KOPT-K1 (cell line): ENCODE data around the gene TMEM117.

ENCODE experiments used
- H3K27ac ChIP-seq: fragments of 200-600 bp; sonication (generic); 2 replicates; pipeline ENCODE4 v1.5.1; 2016; ENCODE audit warnings: antibody characterized with exemption, mild to moderate bottlenecking, low read depth, low read length; ENCODE audit not compliant: poor library complexity, severe bottlenecking
- H3K36me3 ChIP-seq: fragments of 200-600 bp; sonication (generic); 2 replicates; pipeline ENCODE4 v1.5.1; 2017; ENCODE audit warnings: antibody characterized with exemption, mild to moderate bottlenecking, low read length, moderate library complexity; ENCODE audit not compliant: insufficient read depth
- H3K9me3 ChIP-seq: fragments of 200-600 bp; sonication (generic); 2 replicates; pipeline ENCODE4 v1.5.1; 2017; ENCODE audit warnings: antibody characterized with exemption, low read length, mild to moderate bottlenecking; ENCODE audit not compliant: insufficient read depth, poor library complexity, severe bottlenecking

TMEM117 gene

DNA sequence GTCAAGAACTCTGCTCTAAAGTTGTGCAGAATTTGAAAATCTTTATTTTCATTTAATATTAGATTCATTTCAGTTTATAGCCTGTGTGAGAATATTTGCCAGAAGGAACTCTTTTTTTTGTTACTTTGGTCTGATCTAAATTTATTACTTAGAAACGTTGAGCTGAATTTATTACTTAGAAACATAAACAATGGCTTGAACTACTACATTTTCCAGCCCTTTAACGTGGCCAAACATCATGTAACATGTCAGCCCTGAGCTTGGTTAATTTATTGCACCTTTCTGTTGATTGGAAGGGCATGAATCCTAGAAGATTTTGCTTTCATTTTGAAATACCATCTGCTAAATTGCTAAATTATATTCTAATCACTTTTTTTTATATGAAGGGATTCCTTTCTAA is 241.4 kb downstream of the TMEM117 start:
- H3K9me3 ChIP-seq = no peaks in the 10 kb centered on the region
- no peaks in the 10 kb centered on the region for H3K36me3 ChIP-seq
- no peak overlapping the region for H3K27ac ChIP-seq

DNA sequence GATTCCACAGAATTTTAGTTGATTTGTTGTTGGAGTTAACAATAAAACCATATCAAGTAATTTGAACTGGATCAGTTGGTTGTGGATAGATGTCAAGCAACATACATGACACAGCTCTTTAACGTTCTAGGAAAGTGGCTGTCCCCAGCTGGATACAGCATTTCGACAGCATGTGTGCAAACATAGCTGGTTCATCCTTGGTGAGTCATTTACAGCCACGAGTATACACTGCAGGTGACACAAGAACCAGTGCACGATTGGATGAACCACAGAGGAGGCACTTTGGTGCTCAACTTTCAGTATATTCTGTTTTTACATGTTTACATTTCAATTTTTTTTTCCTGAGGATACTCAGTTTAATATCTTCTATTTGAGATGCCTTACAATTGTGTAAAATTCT is 242.4 kb downstream of the TMEM117 start:
- Histone ChIP-seq H3K36me3 (no peaks in the 10 kb centered on the region), H3K9me3 (no peaks in the 10 kb centered on the region), H3K27ac (no peak overlapping the region)

DNA sequence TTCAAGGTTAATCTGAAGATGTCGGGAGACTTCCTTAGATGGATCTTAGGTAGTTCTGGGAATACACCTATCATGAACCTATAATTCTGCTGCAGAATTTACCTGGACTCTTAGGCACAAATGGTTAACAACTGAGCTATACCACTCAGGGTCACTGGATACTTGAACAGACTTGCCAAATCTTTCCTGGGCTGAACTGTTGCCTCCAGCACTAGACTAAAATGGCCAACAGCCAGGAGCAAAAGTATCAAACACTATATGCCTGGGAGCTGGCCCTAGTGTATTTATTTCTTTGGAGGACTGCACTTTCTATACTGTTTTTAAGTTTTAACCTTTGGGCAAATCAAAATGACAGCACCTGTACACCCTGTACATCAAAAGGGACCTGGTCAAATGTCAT is 252.8 kb downstream of the TMEM117 start:
- H3K27ac ChIP-seq = no peak overlapping the region
- peaks cover 4% of the 10 kb centered on the region for H3K9me3 ChIP-seq
- H3K36me3 ChIP-seq = no peaks in the 10 kb centered on the region

DNA sequence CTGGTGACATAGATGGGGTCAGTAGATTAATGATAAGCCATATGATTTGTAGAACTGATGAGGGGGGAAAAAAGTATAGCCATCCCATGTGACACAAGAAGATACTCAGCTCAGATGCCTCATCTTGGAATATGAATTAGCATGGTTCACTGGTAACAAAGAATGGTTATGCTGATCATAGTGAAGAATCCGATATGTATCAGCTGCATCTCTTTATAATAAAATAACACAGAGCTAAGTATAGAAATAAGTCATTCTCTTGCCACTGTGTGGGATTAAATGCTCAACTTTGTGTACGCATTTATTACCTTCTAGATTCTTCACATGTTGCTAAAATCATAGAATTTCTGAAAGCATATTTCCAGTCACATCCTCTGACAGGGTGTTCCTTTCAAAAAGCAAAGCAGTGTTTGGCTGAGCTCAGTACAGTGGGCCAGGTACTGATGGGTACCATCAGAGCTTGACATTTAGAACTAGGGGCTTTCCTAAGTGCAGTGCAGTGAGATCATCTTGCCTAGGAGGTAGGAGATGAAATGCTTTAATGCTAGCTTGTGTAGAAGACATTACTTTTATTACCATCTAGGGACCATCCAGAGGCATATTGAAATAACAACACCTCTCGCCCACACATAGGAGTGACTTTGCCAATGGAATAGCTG is 256.2 kb downstream of the TMEM117 start:
- H3K27ac ChIP-seq = no peak overlapping the region
- H3K9me3 ChIP-seq = peaks cover 4% of the 10 kb centered on the region
- no peaks in the 10 kb centered on the region for H3K36me3 ChIP-seq

DNA sequence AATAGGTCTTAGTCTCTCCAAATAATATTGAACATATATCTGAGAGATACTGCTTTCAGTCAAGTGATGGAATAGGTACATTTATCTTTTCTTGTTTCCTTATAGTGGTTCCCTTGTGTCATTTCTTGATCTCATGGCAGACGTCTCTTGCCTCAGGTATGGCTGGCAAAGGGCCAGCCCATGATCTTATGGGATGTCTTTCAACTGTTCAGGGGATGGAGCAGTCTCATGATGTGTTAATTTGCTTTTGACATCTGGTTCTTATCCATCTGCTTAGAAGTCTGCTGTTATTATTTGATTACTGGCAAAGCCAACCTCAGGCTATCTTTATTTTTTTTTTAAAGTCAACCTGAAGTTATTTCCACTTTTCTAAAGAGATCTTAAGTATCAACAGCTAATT is 262.9 kb downstream of the TMEM117 start:
- no peak overlapping the region for H3K27ac ChIP-seq
- H3K9me3 ChIP-seq = no peaks in the 10 kb centered on the region

DNA sequence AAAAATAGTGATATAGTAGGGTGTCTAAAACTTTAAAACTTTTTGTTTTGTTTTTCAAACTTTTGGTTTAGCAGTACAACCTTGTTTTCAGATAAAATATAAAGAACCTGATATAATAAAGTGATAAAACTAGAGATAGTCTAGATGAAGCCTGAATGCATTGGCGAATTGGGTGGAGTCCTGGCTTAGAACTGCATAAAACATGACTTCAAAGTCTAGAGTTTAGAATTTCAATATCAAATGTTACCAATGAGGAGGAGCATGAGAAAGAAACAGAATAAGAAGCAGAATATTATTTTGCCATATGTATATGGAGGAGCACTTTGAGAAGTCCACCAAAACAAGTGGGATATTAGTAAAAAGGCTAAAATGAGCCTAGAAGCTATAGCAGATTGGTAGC is 263.6 kb downstream of the TMEM117 start:
- Histone ChIP-seq H3K27ac (no peak overlapping the region), H3K36me3 (no peaks in the 10 kb centered on the region), H3K9me3 (no peaks in the 10 kb centered on the region)

More for the DNA sequence above, 262.9 kb downstream of the TMEM117 start:
- H3K36me3 ChIP-seq = no peaks in the 10 kb centered on the region

DNA sequence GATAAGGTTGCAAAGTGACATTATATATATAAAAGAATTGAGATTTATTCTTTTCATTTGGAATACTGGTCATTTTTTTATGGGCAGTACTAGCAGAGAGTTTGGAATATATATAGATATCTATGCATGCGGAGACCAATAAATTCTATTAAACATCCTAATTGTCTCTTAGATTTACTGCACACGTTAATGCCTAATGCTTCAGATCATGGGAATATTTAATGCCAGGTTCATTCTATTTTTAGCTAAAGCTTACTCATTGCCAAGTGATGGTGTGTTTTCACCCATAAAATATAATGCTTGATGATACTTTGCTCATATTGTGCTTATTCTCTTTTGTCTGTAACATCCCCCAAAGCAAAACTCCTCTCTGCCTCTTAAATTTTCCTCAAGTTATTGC is 264.4 kb downstream of the TMEM117 start:
- Histone ChIP-seq H3K36me3 (no peaks in the 10 kb centered on the region), H3K9me3 (no peaks in the 10 kb centered on the region), H3K27ac (no peak overlapping the region)

DNA sequence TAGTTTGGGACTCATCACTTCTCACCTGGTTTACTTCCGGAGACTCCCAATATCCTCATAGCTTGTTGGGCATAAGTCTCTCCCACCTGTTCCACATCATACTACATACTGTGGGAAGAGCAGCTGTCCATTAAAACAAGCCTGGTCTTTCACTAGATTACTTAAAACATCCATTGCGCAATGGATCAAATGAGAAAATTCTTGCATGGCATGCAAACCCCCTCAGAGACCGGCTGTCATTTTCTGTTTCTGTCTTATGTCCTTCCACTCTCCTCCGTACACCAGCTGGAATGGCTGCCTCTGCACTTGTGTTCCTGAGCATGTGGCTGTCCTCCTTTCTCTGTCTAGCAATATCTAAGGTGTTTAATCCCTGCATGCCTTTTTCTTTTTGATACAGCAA is 265.6 kb downstream of the TMEM117 start:
- Histone ChIP-seq H3K36me3 (no peaks in the 10 kb centered on the region), H3K9me3 (no peaks in the 10 kb centered on the region), H3K27ac (no peak overlapping the region)

DNA sequence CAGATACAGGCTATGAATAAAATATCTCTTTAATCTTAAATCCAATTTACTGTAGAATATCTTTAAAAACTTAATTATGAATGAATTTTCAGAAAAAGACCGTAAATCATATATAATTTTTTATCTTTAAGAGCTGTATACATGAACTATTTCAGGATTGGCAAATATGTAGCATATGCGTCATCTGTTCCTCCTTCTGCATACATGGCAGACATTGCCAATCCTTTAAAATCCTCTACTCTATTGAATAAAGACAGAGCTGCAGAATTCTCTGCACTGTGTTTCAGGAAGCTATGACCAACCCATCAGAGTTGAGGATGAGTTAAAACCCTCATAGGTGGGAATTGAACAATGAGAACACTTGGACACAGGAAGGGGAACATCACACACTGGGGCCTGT is 279.0 kb downstream of the TMEM117 start:
- Histone ChIP-seq H3K9me3 (no peaks in the 10 kb centered on the region), H3K27ac (no peak overlapping the region)

DNA sequence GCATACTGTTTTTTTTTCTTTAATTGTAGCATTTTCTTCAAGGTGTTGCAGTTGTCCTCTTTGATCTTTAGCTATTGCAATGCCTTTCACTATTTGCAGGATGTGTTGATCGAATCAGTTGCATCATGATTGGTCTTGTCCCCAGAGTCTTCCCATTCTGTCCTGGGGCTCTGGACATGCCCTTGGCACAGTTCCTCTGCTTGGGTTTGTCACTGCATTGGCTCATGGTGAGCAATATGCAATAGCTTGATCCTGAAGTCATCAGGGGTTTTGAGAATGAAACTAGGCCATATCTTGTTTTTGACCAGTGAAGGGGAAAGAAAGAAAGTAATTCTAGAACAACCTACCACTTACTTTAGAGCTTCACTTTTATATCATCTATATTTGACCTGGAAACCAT is 281.5 kb downstream of the TMEM117 start:
- H3K9me3 ChIP-seq = no peaks in the 10 kb centered on the region
- H3K36me3 ChIP-seq = no peaks in the 10 kb centered on the region
- no peak overlapping the region for H3K27ac ChIP-seq

More for the DNA sequence above, 279.0 kb downstream of the TMEM117 start:
- H3K36me3 ChIP-seq = no peaks in the 10 kb centered on the region

DNA sequence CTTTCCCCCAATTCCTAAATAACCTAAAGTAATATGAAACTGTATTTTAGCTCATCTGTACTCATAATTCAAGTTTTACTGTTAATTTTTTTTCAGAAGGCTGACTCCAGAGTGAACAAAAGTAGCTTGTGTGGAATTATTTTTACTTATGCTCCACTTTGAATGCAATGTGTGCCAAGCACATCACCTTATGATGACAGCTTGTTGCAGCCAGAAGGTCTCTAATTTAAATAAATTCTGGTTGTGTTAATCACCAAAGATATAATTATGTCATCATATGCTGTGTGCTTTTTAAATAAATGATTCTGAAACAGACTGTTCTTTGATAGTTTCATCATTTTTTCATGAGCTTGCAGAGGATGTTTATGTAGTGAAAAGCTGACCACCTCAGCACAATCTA is 283.1 kb downstream of the TMEM117 start:
- Histone ChIP-seq H3K9me3 (no peaks in the 10 kb centered on the region), H3K27ac (no peak overlapping the region), H3K36me3 (no peaks in the 10 kb centered on the region)

DNA sequence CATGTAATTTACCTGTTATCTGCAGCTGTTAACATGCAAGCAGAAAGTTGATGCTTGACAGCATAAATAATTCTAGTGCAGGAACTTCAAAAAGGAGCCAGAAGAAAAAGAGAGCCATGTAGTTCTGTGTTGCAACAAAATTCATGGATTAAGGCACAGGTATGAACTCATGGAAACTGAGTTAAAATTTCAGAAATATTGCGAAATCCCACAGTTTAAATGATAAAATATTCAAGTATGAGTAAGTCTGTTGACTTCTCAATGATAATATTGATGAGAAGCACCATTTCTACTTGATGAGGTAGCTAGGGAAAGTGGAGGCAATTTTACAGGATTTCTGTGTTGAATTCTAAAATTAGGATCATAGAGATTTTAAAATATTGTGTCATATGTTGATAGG is 290.9 kb downstream of the TMEM117 start:
- no peaks in the 10 kb centered on the region for H3K36me3 ChIP-seq

DNA sequence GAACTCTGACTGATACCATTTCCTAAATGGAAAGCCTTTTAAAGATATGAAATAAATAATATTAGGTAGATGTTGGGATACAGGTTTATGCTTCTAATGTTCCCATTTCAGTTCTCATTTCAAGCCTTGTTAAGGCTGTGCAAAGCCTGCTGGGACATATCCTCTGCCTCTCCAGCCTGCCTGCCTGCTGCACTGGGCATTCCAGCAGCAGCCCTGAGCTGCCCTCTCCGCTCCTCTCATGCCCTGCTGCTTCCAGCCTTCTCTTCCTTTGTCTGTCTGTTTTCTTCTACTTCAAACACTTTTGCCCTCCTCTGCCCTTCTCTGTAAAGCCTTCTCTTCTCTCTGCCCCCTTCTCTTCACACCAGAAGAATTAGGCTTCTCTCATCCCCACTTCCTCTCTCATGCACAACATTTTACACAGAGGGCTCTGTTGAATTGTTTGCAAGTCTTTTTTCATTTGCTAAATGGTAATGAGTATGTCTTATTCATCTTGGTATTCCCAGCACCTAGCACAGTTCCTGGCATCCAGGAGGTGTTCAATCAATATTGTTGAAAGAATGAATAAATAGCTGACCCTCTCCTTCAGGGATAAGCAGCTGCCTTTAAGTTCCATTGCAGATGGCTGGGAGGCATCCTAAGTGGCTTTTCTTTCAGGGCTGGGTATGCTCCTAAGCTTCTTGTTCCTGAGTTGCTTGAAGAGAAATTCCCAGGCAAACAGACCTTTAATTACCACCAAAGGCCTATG is 292.3 kb downstream of the TMEM117 start:
- Histone ChIP-seq H3K36me3 (no peaks in the 10 kb centered on the region), H3K9me3 (no peaks in the 10 kb centered on the region), H3K27ac (no peak overlapping the region)

More for the DNA sequence above, 290.9 kb downstream of the TMEM117 start:
- H3K27ac ChIP-seq = no peak overlapping the region
- H3K9me3 ChIP-seq = no peaks in the 10 kb centered on the region

DNA sequence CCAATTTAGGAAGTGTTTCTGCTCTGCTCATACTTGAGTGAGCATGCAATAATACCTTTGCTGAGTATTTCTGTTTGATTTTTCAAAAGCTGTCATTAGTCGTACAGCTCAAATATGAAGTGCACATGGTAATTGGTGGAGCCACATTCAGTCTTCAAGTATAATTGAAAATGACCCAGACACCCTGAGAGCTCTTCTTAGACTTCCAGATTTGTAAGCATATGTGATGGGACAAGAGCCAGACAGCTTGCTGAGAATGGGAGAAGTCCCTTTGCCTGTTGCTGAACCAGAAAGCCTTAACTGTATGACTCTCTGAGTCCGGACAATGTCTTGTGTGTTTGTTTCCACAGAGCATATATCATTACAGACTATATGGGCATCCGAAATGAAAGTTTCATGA is 307.3 kb downstream of the TMEM117 start:
- H3K36me3 ChIP-seq = no peaks in the 10 kb centered on the region
- H3K27ac ChIP-seq = no peak overlapping the region
- no peaks in the 10 kb centered on the region for H3K9me3 ChIP-seq

DNA sequence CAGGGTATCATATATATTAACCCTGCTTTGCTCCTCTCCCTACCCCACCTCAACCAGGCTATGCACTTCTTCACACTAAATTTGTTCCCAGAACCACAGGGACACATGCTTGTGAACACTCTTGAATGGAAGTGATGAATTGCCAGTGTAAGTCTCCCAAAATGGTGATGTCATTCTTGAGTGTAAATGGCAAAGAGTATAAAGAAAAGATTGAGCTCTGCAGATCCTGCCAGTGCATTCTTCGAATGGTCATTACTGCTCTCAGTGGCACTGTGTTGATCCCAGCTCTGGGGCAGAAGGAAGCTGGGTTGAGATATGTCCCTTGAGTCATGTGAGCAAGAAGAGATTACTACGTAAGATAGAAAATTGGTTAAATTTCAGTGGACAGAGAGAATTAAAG is 313.1 kb downstream of the TMEM117 start:
- H3K27ac ChIP-seq = no peak overlapping the region

DNA sequence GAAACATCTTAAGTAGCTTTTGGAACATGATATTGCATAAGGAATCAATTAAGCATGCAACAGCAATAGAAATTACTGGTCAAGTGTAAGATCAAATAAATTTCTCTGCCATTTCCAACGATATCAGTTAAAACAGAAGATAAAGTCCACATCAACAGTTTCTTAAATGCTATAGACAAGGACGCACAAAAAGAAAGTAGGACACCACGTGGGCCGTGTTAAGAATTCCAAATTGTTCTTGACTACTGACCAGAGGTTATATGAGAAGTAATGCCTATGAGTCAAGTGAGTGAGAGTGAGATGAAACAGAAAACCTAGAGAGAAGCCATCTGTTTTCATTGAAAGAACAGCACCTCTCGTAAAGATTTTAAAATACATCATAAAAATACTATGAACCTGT is 318.2 kb downstream of the TMEM117 start:
- Histone ChIP-seq H3K9me3 (no peaks in the 10 kb centered on the region), H3K27ac (no peak overlapping the region), H3K36me3 (no peaks in the 10 kb centered on the region)

More for the DNA sequence above, 313.1 kb downstream of the TMEM117 start:
- Histone ChIP-seq H3K36me3 (no peaks in the 10 kb centered on the region), H3K9me3 (no peaks in the 10 kb centered on the region)
